Measurements from ENCODE around the gene LRRFIP1.

GRCh38 chr2:237592425-237592980, 34.9 kb upstream of the LRRFIP1 start:
- no peak for TF ChIP-seq CTCF (IDR thresholded peaks at IDR 0.05 in 2 of 3, conservative IDR thresholded peaks at IDR 0.05 in 1 of 3; ENCODE audit: control insufficient read depth in 2 of 3, extremely low read depth in 1 of 3, insufficient read depth in 1 of 3, low read depth in 3 of 3, low read length in 3 of 3)
- no peak for TF ChIP-seq WRNIP1 (IDR thresholded peaks at IDR 0.05; ENCODE audit: borderline replicate concordance, low read depth, low read length)
- no peak for TF ChIP-seq POLR2AphosphoS5 (IDR thresholded peaks at IDR 0.05; ENCODE audit: low read length)
- no peak for TF ChIP-seq RFX5 (IDR thresholded peaks at IDR 0.05; ENCODE audit: low read depth, low read length)
- TF ChIP-seq MAX (IDR thresholded peaks at IDR 0.05; ENCODE audit: low read depth, low read length), result no peak
- TF ChIP-seq NFYB (IDR thresholded peaks at IDR 0.05; ENCODE audit: insufficient read depth, low read depth, low read length), result no peak
- no peak for TF ChIP-seq MEF2B (IDR thresholded peaks at IDR 0.05; ENCODE audit: partially characterized antibody, poor library complexity, severe bottlenecking)
- no peak for TF ChIP-seq USF1 (IDR thresholded peaks at IDR 0.05; ENCODE audit: borderline replicate concordance, extremely low read length, insufficient read depth, low read depth, low read length)
- no peak for TF ChIP-seq SUPT20H (IDR thresholded peaks at IDR 0.05; ENCODE audit: borderline replicate concordance, control insufficient read depth, low read depth, low read length)
- no peak for TF ChIP-seq TAF1 (IDR thresholded peaks at IDR 0.05; ENCODE audit: borderline replicate concordance, low read depth, low read length)

Measured in GM12878 (cell line).